NCI-H526 (cell line): ENCODE measurements around the gene HMOX1.
"Not testable (repeated sequence)": the region's sequence is repeated elsewhere in the genome, so short reads cannot be mapped to it uniquely, and the experiment has no call there.

Experiments used
- DNase-seq, 2 experiments: peaks; one replicate each; lab custom pipeline; 2025; lab: John Stamatoyannopoulos, UW

The HMOX1 gene

DNA sequence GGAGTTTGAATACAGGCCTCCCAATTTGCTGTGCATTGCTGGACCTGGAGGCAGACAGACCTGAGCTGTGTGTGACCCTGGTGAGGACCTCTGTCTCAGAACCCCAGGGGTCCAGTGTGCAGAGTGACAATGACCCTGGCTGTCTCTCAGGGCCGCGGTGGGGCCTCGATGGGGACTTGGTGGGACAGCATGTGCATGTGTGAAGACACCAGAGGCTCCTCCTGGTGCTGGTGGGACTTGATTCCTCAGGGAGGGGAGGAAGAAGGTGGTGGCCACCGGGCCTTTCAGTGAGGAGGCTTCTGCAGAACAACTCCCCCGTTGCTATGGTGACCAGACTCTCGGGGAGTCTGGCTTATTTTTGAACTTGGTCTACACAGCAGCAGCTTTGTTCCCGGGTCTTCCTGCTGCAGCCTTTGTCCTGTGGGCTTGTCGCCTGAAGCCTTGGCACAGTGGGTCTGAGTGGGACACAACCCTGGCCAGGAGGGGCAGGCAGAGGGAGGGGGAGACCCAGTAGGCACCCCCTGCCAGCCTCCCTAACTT lies 54.4 kb downstream of the HMOX1 start:
- DNase-seq: no peak

- no peak for DNase-seq
Observed at GRCh38 chr22:35436421-35436820, 55.5 kb downstream of the HMOX1 start.

DNA sequence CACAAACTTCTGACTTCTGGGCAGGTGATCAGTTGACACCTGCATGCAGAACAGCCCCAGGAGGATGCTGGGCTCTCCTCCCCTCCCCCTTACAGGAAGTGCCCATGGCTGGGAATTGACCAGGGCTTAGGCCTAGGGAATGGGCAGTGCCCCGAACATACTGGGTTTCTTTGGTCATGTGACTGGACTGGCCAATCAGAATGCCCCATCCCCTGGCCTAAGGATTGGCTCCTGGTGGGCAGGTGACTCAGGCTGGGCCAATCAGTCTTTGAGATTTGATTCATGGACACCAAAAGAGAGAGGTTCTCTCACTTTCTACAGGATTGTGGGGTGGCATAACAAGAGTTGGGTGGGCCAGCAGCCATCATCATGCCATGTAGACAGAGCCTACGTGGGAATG lies 56.2 kb downstream of the HMOX1 start:
- peak; percentile 24 to 42 for DNase-seq

- DNase-seq: not testable (repeated sequence)
Observed at GRCh38 chr22:35438673-35439364, 57.9 kb downstream of the HMOX1 start.

- no peak for DNase-seq
Observed at GRCh38 chr22:35439365-35439717, 58.4 kb downstream of the HMOX1 start.

DNA sequence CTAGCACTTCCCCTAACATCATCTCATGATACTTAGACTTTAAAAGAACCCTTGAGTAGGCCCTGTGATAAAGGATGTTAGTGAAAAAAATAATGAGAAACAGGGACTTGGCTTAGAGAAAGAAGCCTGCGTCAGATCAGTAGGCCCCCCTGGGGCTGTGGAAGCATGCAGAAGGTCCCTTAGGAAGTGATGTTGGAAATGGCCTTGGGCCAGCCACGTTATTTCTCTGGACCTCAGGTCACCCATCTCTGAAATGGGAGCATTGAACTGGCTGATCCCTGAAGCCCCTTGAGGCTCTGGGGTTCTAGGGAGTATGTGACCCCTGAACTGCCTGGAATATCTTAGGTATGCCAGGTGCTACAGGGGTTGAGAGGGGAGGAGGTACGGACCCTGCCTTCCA lies 59.2 kb downstream of the HMOX1 start:
- DNase-seq: no peak

- DNase-seq: no peak
Observed at GRCh38 chr22:35441489-35442100, 60.7 kb downstream of the HMOX1 start.

- no peak for DNase-seq
Observed at GRCh38 chr22:35442471-35442870, 61.6 kb downstream of the HMOX1 start.

DNA sequence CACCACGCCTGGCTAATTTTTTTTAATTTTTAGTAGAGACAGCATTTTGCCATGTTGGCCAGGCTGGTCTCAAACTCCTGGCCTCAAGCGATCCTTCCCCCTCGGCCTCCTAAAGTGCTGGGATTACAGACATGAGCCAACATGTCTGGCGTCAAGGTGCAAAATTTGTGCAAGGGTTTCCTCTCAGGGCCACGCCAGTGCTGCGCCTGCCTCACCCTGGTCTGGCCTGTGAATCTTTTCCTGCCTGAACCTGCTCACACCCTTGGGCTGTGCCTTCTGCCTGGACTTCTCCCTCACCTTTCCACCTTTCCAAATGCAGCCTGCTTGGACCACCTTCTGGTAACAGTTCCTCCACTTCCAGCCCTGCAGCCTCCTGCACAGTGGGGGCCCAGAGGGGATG lies 62.4 kb downstream of the HMOX1 start:
- no peak for DNase-seq
